Activated naive CD4-positive, alpha-beta T cell treated with anti-CD3 and anti-CD28 coated beads, Interleukin-2, amount 50 U/mL, for 24 hours (primary cell): Measurements from ENCODE around the gene HTR3C.

Experiments used
- H3K27ac Mint-ChIP-seq: one replicate; pipeline ENCODE4 v1.8.0; 2021; ENCODE audit warnings: mild to moderate bottlenecking, mixed read lengths
- H3K27me3 Mint-ChIP-seq: one replicate; pipeline ENCODE4 v1.8.0; 2021; ENCODE audit warnings: mixed read lengths
- H3K36me3 Mint-ChIP-seq: one replicate; pipeline ENCODE4 v1.8.0; 2021; ENCODE audit warnings: mixed read lengths
- H3K4me1 Mint-ChIP-seq: one replicate; pipeline ENCODE4 v1.8.0; 2021; ENCODE audit warnings: mixed read lengths
- H3K4me3 Mint-ChIP-seq: one replicate; pipeline ENCODE4 v1.8.0; 2021; ENCODE audit warnings: mild to moderate bottlenecking, mixed read lengths
- H3K9me3 Mint-ChIP-seq: one replicate; pipeline ENCODE4 v1.8.0; 2021; ENCODE audit warnings: mixed read lengths

Gene HTR3C

GRCh38 chr3:184099806-184100686 is 47.2 kb downstream of the HTR3C start:
- H3K9me3 Mint-ChIP-seq: no peaks in the 10 kb centered on the region
- H3K4me3 Mint-ChIP-seq: no peak overlapping the region
- H3K36me3 Mint-ChIP-seq: no peaks in the 10 kb centered on the region
- no peaks in the 10 kb centered on the region for H3K4me1 Mint-ChIP-seq
- no peak overlapping the region for H3K27ac Mint-ChIP-seq
- no peaks in the 10 kb centered on the region for H3K27me3 Mint-ChIP-seq
